GM21825 (cell line): ENCODE measurements around the gene SLC37A1.

Experiments
- ATAC-seq: cut with Tn5 transposase; IDR thresholded peaks from one replicate; pipeline ENCODE4 v1.9.1; 2021; ENCODE audit warnings: mild to moderate bottlenecking, moderate library complexity; ENCODE audit not compliant: unreplicated experiment

SLC37A1 gene

DNA sequence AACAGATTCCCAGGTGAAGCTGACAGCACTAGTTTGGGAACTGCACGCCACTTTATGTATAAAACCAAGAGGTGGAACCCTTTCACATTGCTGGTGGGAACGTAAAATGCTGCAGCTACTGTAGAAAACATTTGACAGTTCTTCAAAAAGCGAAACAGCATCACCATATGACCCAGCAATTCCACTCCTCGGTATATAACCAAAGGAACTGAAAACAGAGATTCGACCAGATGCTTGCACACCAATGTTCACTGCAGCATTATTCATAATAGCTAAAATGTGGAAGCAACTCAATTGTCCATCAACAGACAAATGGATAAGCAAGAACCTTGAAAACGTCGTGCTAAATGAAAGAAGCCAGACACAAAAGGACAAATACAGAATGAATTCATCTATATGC is 35.1 kb upstream of the SLC37A1 start:
- peak; percentile 36 for ATAC-seq

DNA sequence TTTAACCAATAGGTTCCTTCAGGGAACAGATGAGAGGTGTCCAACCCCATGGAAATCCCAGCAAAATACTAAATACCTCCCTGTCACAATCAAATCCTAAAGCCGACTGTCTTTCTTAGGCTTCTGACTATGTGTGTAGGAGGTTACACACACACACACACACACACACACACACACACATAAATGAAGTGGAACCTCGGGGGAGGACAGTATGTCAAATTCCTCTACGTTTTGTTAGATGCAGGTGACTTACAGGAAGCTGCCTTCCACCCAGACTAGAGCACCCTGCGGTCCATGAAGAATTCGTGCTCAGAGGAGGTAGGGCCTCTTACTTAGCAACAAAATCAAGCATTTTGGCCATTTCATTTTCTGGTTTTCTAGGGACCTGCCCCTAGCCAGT is 34.1 kb upstream of the SLC37A1 start:
- ATAC-seq: no peak

DNA sequence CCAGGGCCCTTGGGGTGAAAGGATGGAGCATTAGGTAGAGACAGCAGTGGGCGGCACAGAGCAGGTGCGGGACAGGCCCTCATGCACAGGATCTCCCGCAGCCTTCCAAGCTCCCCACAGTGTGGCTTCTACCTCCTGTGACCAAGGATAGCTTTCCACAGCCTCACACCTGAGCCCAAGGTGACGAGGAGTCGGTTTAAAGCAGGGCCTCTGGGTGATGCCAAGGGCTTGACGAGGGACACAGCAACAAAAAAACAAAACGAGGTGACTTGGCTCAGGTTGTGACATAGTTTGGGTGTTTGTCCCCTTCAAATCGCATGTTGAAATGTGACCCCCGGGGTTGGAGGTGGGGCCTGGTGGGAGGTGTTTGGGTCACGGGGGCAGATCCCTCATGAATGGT is 32.9 kb upstream of the SLC37A1 start:
- ATAC-seq: no peak

DNA sequence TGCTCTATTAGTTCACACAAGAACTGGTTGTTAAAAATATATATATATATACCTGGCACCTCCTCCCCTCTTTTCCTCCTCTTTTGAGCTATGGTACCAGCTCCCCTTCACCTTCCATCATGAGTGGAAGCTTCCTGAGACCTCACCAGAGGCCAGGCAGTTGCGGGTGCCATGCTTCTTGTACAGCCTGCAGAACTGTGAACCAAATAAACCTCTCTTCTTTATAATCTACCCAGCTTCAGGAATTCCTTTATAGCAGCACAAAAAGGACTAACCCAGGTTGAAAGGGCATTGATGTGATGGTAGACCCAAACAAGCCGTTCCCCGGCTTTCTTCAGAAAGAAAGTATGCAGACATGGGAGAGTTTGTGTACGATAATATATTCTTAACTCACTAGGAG is 32.5 kb upstream of the SLC37A1 start:
- ATAC-seq: no peak

DNA sequence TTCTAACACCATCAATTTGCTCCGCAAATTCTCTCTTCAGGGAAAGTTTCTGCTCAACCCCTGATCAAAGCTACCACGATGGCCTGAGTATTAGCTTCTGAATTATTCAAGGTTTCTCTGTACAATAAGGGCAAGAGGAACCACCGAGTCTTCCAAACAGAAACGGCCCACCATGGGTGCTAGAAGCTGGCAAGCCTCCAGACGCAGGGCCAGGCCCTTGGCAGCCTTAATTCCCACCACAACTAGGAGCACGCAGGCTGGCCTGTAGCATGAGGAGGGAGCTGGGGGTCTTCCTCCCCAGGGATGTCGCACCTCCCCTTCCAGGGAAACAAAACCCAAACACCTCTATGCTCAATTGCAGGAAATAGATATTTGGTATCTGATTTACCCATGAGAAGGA is 28.7 kb upstream of the SLC37A1 start:
- ATAC-seq: no peak

DNA sequence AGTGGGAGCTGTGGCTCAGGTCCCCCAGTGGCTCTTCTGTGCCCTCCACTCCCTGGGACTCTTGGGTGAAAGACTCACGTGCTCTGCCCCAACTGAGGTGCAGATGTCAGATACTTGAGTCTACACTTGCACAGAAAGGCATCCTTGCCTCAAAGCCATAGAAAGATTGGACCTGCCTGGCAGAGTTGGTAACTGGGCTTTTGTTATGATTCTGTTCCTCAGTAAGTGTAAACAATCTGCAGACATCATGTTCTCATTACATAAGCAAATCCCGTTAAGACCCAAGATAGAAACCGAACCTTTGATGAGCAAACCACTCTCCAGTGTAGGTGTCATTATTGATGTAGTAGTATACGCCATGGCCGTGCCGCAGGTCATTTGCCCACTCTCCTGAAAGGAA is 27.6 kb upstream of the SLC37A1 start:
- ATAC-seq: no peak

DNA sequence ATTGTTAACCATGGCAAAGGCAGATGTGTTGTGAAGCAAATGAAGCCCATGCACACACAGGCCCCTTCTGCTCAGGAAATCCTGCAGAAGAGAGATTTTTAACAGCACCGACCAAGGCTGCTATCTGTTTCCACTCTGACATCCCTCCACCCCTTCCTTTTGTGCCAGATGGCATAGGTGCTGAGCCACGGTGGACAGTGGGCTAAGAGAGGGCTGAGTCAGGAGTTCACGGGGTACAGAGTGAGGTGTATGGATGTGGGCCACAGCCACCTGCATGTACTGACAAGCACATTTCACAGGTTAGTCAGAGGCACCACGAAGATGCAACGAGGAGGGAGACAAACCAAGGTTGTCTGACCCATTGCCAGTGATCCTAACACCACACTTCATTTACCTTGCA is 27.1 kb upstream of the SLC37A1 start:
- ATAC-seq: no peak

DNA sequence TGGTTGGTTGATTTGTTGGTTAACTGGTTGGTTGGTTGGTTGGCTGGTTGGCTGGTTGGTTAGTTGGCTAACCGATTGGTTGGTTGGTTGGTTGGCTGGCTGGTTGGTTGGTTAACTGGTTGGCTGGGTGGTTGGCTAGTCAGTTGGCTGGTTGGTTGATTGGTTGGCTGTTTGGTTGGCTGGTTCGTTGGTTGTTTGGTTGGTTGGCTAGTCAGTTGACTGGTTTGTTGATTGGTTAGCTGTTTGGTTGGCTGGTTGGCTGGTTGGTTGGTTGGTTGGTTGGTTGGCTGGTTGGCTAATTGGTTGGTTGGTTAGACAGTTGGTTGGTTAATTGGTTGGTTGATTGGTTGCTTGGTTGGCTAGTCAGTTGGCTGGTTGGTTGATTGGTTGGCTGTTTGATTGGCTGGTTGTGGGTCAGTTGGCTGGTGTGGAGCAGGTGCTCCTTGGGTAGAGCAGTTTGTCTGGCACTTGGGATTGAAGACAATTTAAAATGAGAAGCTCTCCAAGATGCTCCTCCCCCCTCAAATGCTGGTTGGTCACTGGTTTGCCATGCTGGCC is 24.6 kb upstream of the SLC37A1 start:
- ATAC-seq: no peak

DNA sequence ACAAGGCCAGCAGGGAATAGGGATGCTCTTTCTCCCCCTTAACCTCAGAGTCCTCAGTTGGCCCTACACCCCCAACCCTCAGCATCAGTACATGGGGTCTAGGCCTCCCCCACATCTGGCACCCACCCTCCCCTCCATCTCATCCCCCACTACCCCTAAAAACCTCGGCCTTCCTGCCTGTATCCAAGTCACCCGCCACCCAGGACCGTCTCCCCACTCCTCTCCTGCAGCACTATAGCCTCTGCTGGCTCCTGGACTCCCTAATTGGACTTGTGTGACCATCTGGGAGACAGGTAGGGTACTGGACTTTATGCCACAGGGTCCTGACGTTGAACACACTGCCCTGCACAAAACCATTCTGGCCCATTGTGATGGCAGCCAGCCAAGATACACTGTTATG is 23.7 kb upstream of the SLC37A1 start:
- no peak for ATAC-seq

DNA sequence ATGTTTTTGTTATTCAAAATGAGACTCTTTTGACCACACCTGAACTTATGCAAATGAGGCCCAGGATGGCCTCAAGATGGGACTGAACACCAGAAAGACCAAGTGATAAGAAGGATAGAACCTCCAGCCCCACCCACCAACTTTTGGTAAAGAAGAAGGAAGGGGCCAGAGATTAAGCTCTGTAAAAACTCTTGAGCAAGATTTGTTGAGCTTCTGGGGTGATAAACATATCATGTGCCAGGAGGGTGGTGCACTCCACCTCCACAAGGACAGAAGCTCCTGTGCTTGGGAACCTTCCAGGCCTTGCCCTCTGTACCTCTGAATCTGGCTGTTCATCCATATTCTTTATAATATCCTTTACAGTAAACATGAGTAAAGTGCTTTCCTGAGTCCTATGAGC is 22.9 kb upstream of the SLC37A1 start:
- no peak for ATAC-seq

DNA sequence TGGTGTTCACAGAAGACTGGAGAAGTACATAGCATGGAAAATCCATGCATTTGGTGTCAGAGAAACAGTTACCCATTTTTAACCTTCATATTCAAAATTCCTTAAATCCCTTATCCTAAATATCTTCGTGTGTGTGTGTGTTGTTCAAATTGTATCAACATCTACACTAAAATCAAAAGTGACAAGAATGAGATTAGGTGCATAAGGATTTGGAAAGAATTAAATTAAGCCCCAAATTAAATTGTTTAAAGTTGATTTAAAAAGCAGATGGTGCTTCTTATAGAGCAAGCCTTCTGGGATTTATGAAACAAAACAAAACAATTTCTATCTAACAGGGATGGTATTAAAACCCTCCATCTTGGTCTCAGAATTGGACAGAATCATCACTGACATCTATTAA is 22.3 kb upstream of the SLC37A1 start:
- ATAC-seq: no peak

DNA sequence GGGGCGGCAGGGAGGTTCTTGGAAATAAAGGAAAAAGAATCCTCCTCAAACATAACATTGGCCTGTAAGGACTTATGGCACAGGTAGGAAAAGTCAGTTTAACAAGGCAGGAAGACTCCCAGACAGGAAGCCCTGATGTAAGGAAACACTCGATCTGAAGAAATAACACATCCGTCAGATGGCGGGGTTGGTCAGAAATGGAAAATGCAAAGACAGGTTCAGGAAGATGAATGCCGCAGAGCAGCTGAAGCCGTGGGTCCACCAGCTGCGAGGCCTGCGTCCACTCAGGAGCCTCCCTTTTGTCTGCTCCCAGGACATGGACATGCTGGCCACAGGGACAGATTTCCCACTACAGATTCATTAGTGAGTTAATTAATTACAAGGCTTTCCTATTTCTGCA is 21.5 kb upstream of the SLC37A1 start:
- no peak for ATAC-seq

DNA sequence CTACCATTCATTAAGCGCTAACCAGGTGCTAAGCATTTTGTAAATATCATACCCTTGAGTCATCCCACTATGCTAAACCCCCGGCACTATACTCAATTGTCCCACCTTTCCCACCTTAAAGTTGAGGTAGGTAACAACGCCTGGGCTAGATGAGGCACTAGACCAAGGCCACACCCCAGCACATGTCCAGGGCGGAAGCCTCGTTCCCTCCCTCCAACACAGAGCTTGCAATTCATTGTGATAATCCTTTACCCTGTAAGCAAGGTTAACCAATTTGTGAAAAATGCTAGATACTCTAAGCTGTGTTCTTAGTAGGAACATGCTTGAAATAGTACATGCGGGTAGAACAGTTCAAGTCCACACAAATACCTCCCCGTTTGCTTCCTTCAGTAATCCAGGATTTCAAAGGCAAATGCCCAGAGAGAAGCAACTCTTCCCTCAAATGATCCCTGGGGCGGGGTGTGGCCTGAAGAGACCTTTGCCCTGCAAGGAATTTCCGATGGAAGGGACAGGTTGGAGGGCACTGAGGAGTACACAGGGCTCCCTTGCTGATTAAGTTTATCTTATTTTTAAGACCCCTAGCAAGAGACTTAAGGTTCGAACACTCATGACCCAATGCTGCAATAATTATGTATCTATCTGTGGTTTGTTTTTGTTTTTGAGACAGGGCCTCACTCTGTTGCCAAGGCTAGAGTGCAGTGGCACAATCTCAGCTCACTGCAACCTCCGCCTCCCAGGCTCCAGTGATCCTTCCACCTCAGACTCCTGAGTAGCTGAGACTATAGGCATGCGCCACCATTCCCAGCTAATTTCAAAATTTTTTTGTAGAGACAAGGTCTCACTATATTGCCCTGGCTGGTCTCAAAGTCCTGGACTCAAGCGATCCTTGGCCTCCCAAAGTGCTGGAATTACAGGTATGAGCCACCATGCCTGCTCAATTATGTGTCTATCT is 20.3 kb upstream of the SLC37A1 start:
- no peak for ATAC-seq

DNA sequence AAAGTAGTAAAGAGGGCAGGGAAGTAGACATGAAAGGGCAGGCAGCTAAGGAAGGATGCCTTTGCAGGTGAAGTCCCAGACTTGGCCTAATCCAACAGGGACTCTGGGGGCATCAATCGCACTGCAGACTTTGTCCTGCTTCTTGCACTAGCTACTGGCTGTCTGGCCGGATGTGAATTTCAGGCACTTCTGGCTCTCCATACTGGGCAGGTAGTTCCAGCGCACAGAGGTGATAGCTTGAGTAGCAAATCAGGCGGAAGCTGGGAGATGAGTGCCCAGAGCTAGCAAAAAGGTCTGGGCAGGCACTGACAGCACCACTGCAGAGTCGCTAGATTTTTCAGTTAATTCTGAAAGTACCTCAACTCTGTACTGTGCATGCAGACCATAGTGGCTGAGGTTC is 18.6 kb upstream of the SLC37A1 start:
- no peak for ATAC-seq

DNA sequence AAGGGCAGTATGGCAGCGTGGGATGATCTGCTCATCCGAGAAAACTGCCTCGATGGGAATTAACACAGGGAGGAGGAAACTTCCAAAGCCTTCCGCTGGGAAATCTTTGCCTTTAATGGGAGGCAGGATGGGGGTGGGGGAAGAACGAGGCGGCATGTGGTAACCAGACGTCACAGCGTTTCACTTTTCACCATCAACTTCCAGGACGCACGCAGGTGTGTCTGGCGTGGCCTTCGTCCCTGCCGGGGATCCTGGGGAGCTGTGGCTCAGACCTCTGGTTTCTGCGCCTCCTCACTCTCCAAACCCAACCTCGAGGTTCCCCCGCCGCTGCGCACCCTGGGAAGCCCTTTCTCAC is 17.9 kb upstream of the SLC37A1 start:
- no peak for ATAC-seq

DNA sequence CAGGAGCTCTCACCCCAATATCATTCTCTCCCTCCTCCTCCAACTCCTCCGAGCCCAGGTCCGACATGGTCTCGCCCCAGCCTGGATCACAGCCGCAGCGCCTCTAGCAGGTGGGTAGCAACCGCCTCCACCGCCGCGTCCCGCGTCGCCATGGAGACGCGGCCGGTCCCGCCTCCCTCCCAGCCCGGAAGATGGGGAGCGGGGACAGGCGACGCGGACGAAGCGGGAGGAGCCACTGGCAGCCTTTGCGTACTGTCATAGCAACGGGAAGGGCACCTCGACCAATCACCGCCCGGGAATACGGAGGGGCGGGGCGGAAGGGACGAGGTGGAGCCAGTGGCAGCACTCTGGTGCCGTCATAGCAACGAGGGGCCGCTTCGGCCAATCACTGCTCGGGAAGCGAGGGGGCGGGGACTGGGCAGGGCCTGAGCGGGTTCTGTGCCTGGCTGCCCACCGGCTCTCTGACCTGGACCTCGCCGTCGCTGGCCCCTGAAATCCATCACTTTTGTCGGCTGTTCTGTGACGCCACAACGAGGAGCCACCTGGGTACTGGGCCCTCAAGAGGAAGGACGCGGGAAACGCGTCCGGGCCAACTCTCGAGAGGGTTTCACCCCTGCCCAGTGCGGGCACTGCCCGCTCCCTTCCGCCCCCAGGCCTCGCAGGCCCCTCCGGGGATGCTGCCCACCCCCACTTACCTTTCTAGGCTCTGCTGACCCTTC is 17.4 kb upstream of the SLC37A1 start, which contains the start of gene RSPH1:
Gene RSPH1, minus strand, starts transcription at position 105 of the 719 bp plus-strand sequence. Its CDS starts 38 bp downstream, at position 67.
- ATAC-seq: peak; percentile 96

DNA sequence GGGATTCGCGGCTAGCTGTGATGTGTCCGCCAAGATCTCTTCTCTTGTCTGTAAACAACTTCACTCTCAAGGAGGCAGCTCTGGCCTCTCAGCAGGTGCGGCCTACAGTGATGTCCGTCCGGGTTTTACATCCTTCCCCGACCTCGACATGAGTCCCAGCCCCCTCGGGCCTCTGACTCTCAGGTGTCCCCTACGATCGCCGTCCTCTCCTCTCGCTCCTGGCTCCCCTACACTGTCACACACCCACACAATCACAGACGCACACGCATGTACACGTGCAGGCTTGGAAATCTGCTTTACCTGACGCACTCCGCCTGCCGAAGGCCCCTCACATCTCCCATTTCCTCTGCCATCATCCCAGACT is 16.8 kb upstream of the SLC37A1 start:
- ATAC-seq: no peak

DNA sequence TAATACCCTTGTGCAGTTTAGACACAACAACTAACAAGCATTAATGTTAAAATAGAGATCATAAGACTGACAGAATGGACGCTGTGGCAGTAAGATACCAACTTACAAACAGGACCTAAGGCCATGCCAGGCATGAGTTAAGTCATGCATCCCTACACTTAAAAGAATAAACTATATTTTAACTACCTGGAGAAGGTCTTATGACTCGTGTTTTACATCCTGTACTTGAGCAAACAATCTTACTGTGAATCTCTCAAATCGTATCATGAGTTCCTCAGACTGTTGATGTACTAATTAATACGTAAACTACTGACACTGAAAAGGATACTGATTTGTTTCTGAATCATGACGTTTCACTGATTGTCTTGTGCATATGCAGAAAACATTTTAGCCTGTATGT is 15.6 kb upstream of the SLC37A1 start:
- ATAC-seq: no peak

DNA sequence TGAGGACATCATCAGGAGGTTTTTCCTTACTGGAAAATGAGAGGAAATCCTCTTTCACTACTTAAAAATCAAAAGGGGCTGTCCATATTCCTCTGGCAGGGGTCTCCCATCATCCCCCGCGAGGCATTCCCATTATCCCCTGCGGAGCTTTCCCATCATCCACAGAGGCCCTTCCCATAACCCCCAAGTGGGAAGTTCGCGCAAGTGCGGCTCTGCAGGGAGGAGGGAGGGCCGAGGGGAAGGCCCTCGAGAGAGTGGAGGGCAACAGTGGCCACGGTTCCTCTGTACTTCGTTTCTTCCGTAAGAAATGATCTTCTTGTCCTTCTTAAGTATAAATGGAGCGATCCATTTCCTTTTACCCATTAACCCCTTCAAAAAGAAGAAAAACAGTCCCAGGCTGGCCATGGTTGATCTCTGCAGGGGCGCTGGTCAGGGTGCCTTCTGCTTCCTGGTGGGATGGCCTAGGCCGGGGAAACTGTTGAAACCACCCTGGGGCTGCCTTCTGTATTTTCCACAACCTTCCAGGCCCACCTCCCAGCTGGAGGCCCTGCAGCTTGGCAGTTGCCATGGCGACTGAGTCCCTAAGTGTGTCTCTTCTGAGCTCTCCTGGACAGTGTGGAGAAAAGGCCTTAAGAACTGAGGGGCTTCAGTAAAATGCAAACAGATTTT is 14.1 kb upstream of the SLC37A1 start:
- no peak for ATAC-seq

DNA sequence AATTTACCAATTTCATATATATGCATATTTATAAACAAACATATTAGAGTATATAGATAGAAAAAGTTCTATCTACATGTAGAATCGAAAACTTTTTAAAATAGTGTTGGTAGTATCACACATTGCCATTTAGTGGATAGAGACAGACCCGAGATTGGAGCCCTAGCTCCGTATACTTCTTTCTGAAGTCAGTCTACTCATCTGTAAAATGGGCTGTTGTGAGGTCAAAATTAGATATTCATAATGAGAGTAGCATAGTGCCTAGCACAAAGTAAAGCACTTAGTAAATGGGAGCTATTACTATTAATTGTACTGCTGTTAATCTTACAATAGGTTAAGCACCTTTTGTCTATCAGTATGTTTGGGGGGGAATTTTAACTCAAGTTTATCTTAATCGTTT is 13.4 kb upstream of the SLC37A1 start:
- no peak for ATAC-seq

DNA sequence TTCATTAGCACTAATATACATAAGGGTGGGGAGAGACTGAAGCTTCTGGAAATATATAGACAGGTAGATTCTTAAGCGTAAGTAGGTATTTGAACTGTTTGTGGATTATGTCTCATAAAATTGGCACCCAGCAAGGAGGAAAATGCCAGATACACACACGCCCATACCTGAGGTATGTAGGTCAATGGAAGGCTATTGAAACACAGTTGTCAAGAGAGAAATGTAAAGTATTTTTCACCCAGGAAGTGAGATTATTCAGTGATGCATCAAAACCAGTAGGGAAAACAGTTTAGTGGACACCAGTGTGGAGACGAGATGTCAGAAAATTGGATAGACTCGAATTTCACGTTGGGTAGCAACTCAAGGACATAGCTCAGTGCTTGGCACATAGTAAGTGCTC is 12.9 kb upstream of the SLC37A1 start:
- no peak for ATAC-seq
